ENCODE data around the gene TTC9B.

TTC9B gene

DNA sequence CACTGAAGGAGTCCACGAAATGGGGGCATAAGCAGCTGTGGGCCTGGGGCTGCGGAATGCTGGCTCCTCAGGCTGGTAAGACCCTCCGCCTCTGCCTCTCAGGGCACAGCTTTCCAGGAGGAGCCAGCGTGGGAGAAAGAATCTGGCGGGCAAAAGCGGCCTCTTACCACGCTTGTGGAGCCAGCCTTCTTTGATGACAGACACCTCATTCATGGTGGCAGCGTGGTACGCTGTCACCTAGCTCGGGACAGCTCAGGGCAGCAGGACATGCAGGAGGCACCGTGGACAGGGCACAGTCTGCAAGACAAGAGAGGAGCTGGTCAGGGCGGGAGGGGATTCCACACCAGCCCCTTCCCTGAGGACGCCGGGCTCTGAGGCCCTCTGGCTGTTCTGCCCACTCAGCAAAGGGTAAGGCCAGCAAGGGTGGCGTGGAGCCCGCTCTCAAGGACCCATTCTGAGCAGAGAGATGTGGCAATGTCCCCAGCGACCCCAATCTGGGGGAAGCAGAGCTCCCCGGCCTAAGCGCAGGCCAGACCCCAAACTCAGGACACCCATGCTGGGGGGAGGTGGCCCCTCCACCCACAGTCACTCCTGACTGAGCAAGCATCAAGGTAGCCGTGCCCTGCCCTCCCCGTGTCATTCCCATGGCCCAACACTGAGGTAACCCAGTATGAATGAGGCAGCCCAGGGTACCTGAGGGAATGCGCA lies 47.0 kb upstream of the TTC9B start:
- no peak overlapping the region for H3K4me3 ChIP-seq (ENCODE audit: low read depth, low read length)
- H3K27ac ChIP-seq: no peak overlapping the region
- no peak for DNase-seq
- H3K36me3 ChIP-seq (replicated peaks): peaks cover 8% of the 10 kb centered on the region
- in situ Hi-C loops (cut with HindIII; ENCODE audit: low pct_ligation_motif_present, low sequenced_read_pairs): no loop called here
- H3K27me3 ChIP-seq (replicated peaks): no peaks in the 10 kb centered on the region
- TF ChIP-seq, protein P1, sequence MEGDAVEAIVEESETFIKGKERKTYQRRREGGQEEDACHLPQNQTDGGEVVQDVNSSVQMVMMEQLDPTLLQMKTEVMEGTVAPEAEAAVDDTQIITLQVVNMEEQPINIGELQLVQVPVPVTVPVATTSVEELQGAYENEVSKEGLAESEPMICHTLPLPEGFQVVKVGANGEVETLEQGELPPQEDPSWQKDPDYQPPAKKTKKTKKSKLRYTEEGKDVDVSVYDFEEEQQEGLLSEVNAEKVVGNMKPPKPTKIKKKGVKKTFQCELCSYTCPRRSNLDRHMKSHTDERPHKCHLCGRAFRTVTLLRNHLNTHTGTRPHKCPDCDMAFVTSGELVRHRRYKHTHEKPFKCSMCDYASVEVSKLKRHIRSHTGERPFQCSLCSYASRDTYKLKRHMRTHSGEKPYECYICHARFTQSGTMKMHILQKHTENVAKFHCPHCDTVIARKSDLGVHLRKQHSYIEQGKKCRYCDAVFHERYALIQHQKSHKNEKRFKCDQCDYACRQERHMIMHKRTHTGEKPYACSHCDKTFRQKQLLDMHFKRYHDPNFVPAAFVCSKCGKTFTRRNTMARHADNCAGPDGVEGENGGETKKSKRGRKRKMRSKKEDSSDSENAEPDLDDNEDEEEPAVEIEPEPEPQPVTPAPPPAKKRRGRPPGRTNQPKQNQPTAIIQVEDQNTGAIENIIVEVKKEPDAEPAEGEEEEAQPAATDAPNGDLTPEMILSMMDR (IDR thresholded peaks at IDR 0.05; ENCODE audit: low read depth, low read length, missing control alignments): no peak

DNA sequence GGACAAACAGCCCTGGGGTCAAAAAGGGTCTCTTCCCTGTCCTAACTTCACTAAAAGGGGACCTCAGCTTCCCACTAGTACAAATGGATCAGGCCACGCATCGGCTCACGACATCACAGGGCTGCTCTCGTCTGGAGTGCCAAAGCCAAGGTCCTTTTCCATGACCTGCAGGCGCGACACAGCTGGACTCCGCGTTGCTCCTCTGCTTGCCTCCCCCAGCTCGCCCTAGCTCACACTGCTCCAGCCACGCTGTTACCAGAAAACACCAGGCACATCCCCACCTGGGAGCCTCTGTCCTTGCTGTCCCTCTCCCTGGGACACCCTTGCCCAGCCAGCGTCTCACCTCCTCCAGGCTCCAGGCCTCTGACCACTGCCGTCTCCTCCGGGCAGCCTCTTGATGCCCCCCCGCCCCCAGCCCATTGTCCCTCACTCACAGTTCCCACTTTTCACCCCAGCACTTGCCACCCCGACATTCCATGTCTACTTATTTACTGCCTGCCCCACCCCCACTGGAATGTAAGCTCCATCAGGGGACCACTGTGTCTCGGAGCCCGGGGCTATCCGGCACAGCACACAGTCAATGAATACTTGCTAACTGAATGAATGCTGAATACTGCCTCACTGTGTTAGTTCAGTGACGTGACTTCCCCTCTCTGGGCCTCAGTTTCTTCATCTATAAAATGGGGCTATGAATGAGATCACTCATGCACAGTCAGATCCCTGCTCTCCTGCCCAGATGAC lies 46.3 kb upstream of the TTC9B start:
- Histone ChIP-seq H3K27ac (no peak overlapping the region), H3K36me3 (replicated peaks) (peaks cover 8% of the 10 kb centered on the region), H3K4me3 (ENCODE audit: low read depth, low read length) (no peak overlapping the region), H3K27me3 (replicated peaks) (no peaks in the 10 kb centered on the region)
- no peak for DNase-seq
- in situ Hi-C loops (cut with HindIII; ENCODE audit: low pct_ligation_motif_present, low sequenced_read_pairs): no loop called here
- TF ChIP-seq, protein P1 (IDR thresholded peaks at IDR 0.05; ENCODE audit: low read depth, low read length, missing control alignments): no peak

DNA sequence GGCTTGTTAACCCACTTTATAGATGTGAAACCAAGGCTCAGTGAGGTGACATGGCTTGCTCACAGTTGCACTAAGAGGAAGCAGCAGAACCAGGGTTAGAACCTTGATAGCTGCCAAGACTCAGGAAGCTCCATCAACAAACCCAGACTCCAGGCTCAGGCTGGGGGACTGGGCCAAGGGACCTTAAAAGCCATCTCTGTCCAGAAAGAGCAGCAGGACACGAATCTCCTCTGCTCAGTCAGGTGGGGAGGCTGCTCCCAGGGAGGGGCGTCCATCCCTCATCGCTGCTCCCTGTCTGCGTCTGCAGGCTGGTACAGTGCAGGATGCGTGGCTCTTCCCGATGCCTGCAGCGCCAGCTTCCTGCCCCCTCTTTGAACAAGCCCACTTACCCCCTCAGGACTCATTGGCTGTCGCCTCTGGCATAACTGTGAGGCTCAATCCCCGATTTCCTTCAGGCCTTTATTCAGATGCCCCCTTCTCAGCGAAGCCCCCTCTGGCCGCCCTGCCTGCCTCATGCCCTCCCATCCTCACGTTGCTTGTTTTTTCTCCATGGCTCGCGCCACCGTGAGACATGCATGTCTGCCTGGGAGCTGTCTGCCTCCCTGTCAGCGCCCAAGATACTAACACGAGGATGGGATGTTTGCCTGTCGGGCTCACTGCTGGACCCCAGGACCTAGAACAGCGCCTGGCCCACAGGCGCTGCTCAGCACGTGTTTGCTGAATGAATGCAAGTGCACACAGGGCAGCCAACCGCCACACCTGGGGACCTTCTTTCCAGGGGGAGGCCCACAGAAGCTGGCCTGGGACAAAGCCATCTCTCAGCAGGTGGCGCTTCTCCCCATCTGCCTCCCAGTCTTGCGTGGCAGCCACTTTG lies 45.5 kb upstream of the TTC9B start:
- Histone ChIP-seq H3K4me3 (ENCODE audit: low read depth, low read length) (no peak overlapping the region), H3K27ac (no peak overlapping the region), H3K36me3 (replicated peaks) (peaks cover 8% of the 10 kb centered on the region), H3K27me3 (replicated peaks) (no peaks in the 10 kb centered on the region)
- in situ Hi-C loops (cut with HindIII; ENCODE audit: low pct_ligation_motif_present, low sequenced_read_pairs): no loop called here
- DNase-seq: no peak
- TF ChIP-seq, protein P1 (IDR thresholded peaks at IDR 0.05; ENCODE audit: low read depth, low read length, missing control alignments): no peak

DNA sequence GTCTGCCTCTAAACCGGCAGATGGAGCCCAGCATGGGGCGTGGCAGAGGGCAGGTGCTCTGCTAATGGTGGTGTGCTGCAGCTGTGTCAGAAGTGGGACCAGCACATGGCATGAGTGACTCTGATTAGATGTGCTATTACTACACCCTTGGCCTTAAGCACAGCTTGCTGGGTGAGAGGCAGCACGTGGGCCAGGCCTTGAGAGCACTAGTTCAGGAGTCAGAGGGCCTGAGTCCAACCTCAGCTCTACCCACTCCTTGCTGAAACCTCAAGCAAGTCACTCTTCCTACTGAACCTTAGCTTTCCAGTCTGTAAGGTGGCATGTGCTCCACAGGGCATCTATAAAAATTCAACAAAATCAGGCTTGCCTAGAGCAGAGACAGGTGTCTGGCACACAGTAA lies 44.2 kb upstream of the TTC9B start:
- DNase-seq: no peak
- peaks cover 7% of the 10 kb centered on the region for H3K36me3 ChIP-seq (replicated peaks)
- H3K4me3 ChIP-seq (ENCODE audit: low read depth, low read length): no peak overlapping the region
- H3K27ac ChIP-seq: no peak overlapping the region
- H3K27me3 ChIP-seq (replicated peaks): no peaks in the 10 kb centered on the region
- TF ChIP-seq, protein P1 (IDR thresholded peaks at IDR 0.05; ENCODE audit: low read depth, low read length, missing control alignments): no peak
- in situ Hi-C loops (cut with HindIII; ENCODE audit: low pct_ligation_motif_present, low sequenced_read_pairs): no loop called here

DNA sequence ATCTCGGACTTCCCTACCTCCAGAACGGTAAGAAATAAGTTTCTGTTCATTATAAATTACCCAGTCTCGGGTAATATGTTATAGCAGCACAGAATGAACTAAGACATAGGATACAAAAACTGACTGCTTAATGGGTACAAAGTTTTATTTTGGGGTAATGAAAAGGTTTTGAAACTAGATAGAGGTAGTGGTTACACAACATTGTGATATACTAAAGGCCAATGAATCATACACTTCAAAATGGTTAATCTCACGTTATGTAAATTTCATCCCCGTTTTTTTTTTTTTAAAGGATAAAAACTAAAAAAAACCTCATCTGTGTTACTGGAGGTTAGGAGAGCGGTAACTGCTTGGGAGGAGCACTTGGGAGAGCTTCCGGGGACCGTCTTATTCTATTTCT lies 43.4 kb upstream of the TTC9B start:
- TF ChIP-seq, protein P1 (IDR thresholded peaks at IDR 0.05; ENCODE audit: low read depth, low read length, missing control alignments): no peak
- no peak for DNase-seq
- no peak overlapping the region for H3K4me3 ChIP-seq (ENCODE audit: low read depth, low read length)
- peaks cover 8% of the 10 kb centered on the region for H3K36me3 ChIP-seq (replicated peaks)
- no peak overlapping the region for H3K27ac ChIP-seq
- H3K27me3 ChIP-seq (replicated peaks): no peaks in the 10 kb centered on the region
- in situ Hi-C loops (cut with HindIII; ENCODE audit: low pct_ligation_motif_present, low sequenced_read_pairs): no loop called here

All from brain microvascular endothelial cell (primary cell).